GM23248 (cell line): ENCODE measurements around the gene FHOD3. TPM values are rescaled to one million over a fixed set of nuclear protein-coding genes. Genes with fewer than 3 reads are reported as not detected.

Source experiments
- DNase-seq: peaks from one replicate; pipeline ENCODE4 v3.0.0-alpha.2; 2015
- H2AFZ ChIP-seq: fragments of 200-600 bp; sonication (generic); 2 replicates; pipeline ENCODE4 v1.6.1; 2016; ENCODE audit warnings: antibody characterized with exemption
- H3F3A ChIP-seq: fragments of 200-600 bp; sonication (generic); 2 replicates; pipeline ENCODE4 v1.6.1; 2016; ENCODE audit warnings: mild to moderate bottlenecking, antibody characterized with exemption, mixed run types; ENCODE audit not compliant: insufficient read depth
- H3K27ac ChIP-seq: fragments of 200-600 bp; sonication (generic); 2 replicates; pipeline ENCODE4 v1.5.1; 2016; ENCODE audit warnings: mild to moderate bottlenecking
- H3K27me3 ChIP-seq: fragments of 200-600 bp; sonication (generic); replicated peaks from 2 replicates; pipeline ENCODE4 v1.6.1; 2016; ENCODE audit warnings: mild to moderate bottlenecking; ENCODE audit not compliant: insufficient read depth
- H3K36me3 ChIP-seq: fragments of 200-600 bp; sonication (generic); 2 replicates; pipeline ENCODE4 v1.6.1; 2016; ENCODE audit warnings: low read depth, mild to moderate bottlenecking
- H3K4me1 ChIP-seq: fragments of 200-600 bp; sonication (generic); 2 replicates; pipeline ENCODE4 v1.6.1; 2016; ENCODE audit warnings: mild to moderate bottlenecking; ENCODE audit not compliant: insufficient read depth
- H3K4me2 ChIP-seq: fragments of 200-600 bp; sonication (generic); one replicate; pipeline ENCODE4 v1.6.1; 2016; ENCODE audit warnings: mild to moderate bottlenecking; ENCODE audit not compliant: unreplicated experiment
- H3K4me3 ChIP-seq: fragments of 200-600 bp; sonication (generic); 2 replicates; pipeline ENCODE4 v1.5.1; 2016; ENCODE audit warnings: mild to moderate bottlenecking
- H3K79me2 ChIP-seq: fragments of 200-600 bp; sonication (generic); 2 replicates; pipeline ENCODE4 v1.6.1; 2016; ENCODE audit warnings: mild to moderate bottlenecking; ENCODE audit not compliant: insufficient read depth
- H3K9ac ChIP-seq: fragments of 200-600 bp; sonication (generic); 2 replicates; pipeline ENCODE4 v1.6.1; 2016; ENCODE audit warnings: mild to moderate bottlenecking
- H3K9me2 ChIP-seq: fragments of 200-600 bp; sonication (generic); 2 replicates; pipeline ENCODE4 v1.6.1; 2016; ENCODE audit warnings: mixed run types, mild to moderate bottlenecking, moderate library complexity; ENCODE audit not compliant: insufficient read depth
- H3K9me3 ChIP-seq: fragments of 200-600 bp; sonication (generic); one replicate; pipeline ENCODE4 v1.6.1; 2017; ENCODE audit warnings: low read depth
- H4K20me1 ChIP-seq: fragments of 200-600 bp; sonication (generic); 2 replicates; pipeline ENCODE4 v1.6.0; 2016; ENCODE audit not compliant: insufficient read depth
- EZH2 ChIP-seq: fragments of 200-600 bp; sonication (generic); IDR thresholded peaks from 2 replicates; pipeline ENCODE4 v1.6.1; 2018; ENCODE audit warnings: antibody characterized with exemption, mild to moderate bottlenecking; ENCODE audit not compliant: insufficient read depth, poor library complexity, severe bottlenecking
- EZH2phosphoT487 ChIP-seq: fragments of 200-600 bp; sonication (generic); IDR thresholded peaks from 2 replicates; pipeline ENCODE4 v1.6.1; 2018; ENCODE audit warnings: antibody characterized with exemption, moderate library complexity, mild to moderate bottlenecking, low read depth; ENCODE audit not compliant: insufficient read depth
- WGBS, 2 experiments: methylation state at CpG; one replicate each; pipeline ENCODE4 v1.1.6; 2015 to 2017; ENCODE audit warnings: low lambda C conversion rate in 2 of 2, low coverage in 1 of 2; ENCODE audit errors: missing lambda C conversion rate in 2 of 2; 5-methylcytosine and 5-hydroxymethylcytosine counted together
- in situ Hi-C: fragments of 300-500 bp; cut with MboI; formaldehyde crosslinking; loops from 2 replicates; pipeline ENCODE4 v1.15.0; 2020
- polyA plus RNA-seq: library from polyadenylated mRNA; unstranded; fragments of >200 nt; fragmentation: Nextera tagmentation; extraction: Ambion mirVana; gene quantifications from 2 replicates; pipeline ENCODE4 v1.2.1, GENCODE V29; 2016
- total RNA-seq: library from RNA; depleted of rRNA; stranded (reverse); fragments of >200 nt; shearing (Covaris generic); gene quantifications from 2 replicates; pipeline ENCODE4 v1.2.3, GENCODE V29; 2014

The FHOD3 gene
- total and polyA plus RNA-seq, 2 experiments from 2014 or later = 1.6 to 10.1 TPM

- Histone ChIP-seq H2AFZ (no peak overlapping the region), H3K9ac (no peak overlapping the region), H3F3A (no peaks in the 10 kb centered on the region), H3K79me2 (no peaks in the 10 kb centered on the region), H3K36me3 (no peaks in the 10 kb centered on the region), H3K4me1 (no peaks in the 10 kb centered on the region), H3K4me3 (no peak overlapping the region), H3K27ac (no peak overlapping the region), H3K27me3 (no peaks in the 10 kb centered on the region), H4K20me1 (no peaks in the 10 kb centered on the region), H3K9me2 (no peaks in the 10 kb centered on the region), H3K4me2 (no peak overlapping the region), H3K9me3 (no peaks in the 10 kb centered on the region)
- 93 to 99% methylated on average over 10 of the region's 10 CpGs for WGBS, 2 experiments
- in situ Hi-C loops = no loop called here
- no peak for DNase-seq
- TF ChIP-seq EZH2 (no peak), EZH2phosphoT487 (no peak)
These were observed 355.0 kb downstream of the FHOD3 start for GRCh38 chr18:36652503-36652902.

- Histone ChIP-seq H3K9me2 (no peaks in the 10 kb centered on the region), H3K9ac (no peak overlapping the region), H3K79me2 (no peaks in the 10 kb centered on the region), H3K4me1 (no peaks in the 10 kb centered on the region), H3F3A (no peaks in the 10 kb centered on the region), H2AFZ (no peak overlapping the region), H3K36me3 (no peaks in the 10 kb centered on the region), H3K27me3 (no peaks in the 10 kb centered on the region), H3K4me3 (no peak overlapping the region), H3K27ac (no peak overlapping the region), H3K4me2 (no peak overlapping the region), H3K9me3 (no peaks in the 10 kb centered on the region), H4K20me1 (no peaks in the 10 kb centered on the region)
- 86% methylated on average over 8 of the region's 8 CpGs for WGBS, 2 experiments
- DNase-seq = no peak
- in situ Hi-C loops = no loop called here
- TF ChIP-seq EZH2phosphoT487 = no peak
- TF ChIP-seq EZH2 = no peak
These were observed 355.8 kb downstream of the FHOD3 start for GRCh38 chr18:36653141-36653869.

GRCh38 chr18:36653870-36654269, 356.4 kb downstream of the FHOD3 start:
- 97% methylated on average over 6 of the region's 6 CpGs for WGBS, 2 experiments
- no peaks in the 10 kb centered on the region for H3K9me2 ChIP-seq
- H3K4me1 ChIP-seq = no peaks in the 10 kb centered on the region
- H3K4me2 ChIP-seq = no peak overlapping the region
- TF ChIP-seq EZH2 = no peak
- no peak for TF ChIP-seq EZH2phosphoT487
- no peak for DNase-seq
- no peak overlapping the region for H3K27ac ChIP-seq
- H3F3A ChIP-seq = no peaks in the 10 kb centered on the region
- no peak overlapping the region for H2AFZ ChIP-seq
- H4K20me1 ChIP-seq = no peaks in the 10 kb centered on the region
- H3K4me3 ChIP-seq = no peak overlapping the region
- H3K79me2 ChIP-seq = no peaks in the 10 kb centered on the region
- H3K9ac ChIP-seq = no peak overlapping the region
- H3K27me3 ChIP-seq = no peaks in the 10 kb centered on the region
- H3K9me3 ChIP-seq = no peaks in the 10 kb centered on the region
- H3K36me3 ChIP-seq = no peaks in the 10 kb centered on the region
- in situ Hi-C loops = no loop called here

GRCh38 chr18:36655074-36655473, 357.6 kb downstream of the FHOD3 start:
- Histone ChIP-seq H3K9me3 (no peaks in the 10 kb centered on the region), H3K4me1 (no peaks in the 10 kb centered on the region), H3K79me2 (no peaks in the 10 kb centered on the region), H3K4me2 (no peak overlapping the region), H2AFZ (no peak overlapping the region), H3K36me3 (no peaks in the 10 kb centered on the region), H3K27ac (no peak overlapping the region), H3K9ac (no peak overlapping the region), H3K4me3 (no peak overlapping the region), H3K27me3 (no peaks in the 10 kb centered on the region), H4K20me1 (no peaks in the 10 kb centered on the region), H3K9me2 (no peaks in the 10 kb centered on the region), H3F3A (no peaks in the 10 kb centered on the region)
- 89 to 94% methylated on average over 6 of the region's 6 CpGs for WGBS, 2 experiments
- TF ChIP-seq EZH2 (no peak), EZH2phosphoT487 (no peak)
- in situ Hi-C loops = no loop called here
- no peak for DNase-seq

GRCh38 chr18:36655930-36656329, 358.4 kb downstream of the FHOD3 start:
- Histone ChIP-seq H3K79me2 (no peaks in the 10 kb centered on the region), H3F3A (no peaks in the 10 kb centered on the region), H3K4me2 (no peak overlapping the region), H3K36me3 (no peaks in the 10 kb centered on the region), H3K27me3 (no peaks in the 10 kb centered on the region), H3K9ac (no peak overlapping the region), H4K20me1 (no peaks in the 10 kb centered on the region), H3K4me3 (no peak overlapping the region), H3K9me3 (no peaks in the 10 kb centered on the region), H3K27ac (no peak overlapping the region), H2AFZ (no peak overlapping the region), H3K4me1 (no peaks in the 10 kb centered on the region), H3K9me2 (no peaks in the 10 kb centered on the region)
- WGBS, 2 experiments = 82 to 92% methylated on average over 4 of the region's 4 CpGs
- in situ Hi-C loops = no loop called here
- DNase-seq = no peak
- TF ChIP-seq EZH2 (no peak), EZH2phosphoT487 (no peak)
